ENCODE data around the gene MRPL23.

The MRPL23 gene

DNA sequence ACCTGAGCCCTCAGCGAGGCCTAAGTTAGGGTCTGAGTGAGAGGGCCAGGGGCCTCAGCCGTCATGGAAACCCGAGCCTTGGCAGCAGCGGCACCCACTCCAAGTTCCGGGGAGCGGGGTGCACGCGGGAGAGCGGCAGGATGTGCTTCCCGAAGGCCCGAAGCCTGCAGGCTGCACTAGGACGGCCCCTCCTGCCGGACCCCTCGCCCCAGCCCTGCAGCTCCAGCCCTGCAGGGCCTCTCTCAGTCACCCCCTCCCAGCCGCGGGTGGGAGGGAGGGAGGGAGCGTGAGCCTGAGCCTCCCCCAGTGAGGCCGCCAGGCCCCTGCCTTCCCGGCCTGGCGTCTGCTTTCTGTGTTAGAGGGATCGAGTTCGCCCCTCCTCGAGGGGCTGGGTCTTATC is 22.6 kb downstream of the MRPL23 start:
- no peaks in the 10 kb centered on the region for H3K27me3 ChIP-seq (ENCODE audit: insufficient read depth, low read length, poor library complexity, severe bottlenecking)
- no peaks in the 10 kb centered on the region for H3F3A ChIP-seq (ENCODE audit: low read depth)
- no peaks in the 10 kb centered on the region for H4K20me1 ChIP-seq (ENCODE audit: insufficient read depth, low read length, poor library complexity, severe bottlenecking)
- H3K9me3 ChIP-seq (ENCODE audit: insufficient read depth, low read depth, low read length) = no peaks in the 10 kb centered on the region
- H3K79me2 ChIP-seq (ENCODE audit: insufficient read depth, low read length) = no peaks in the 10 kb centered on the region
- no peak overlapping the region for H3K4me3 ChIP-seq (ENCODE audit: low read length, poor library complexity, severe bottlenecking)
- no peak overlapping the region for H3K4me2 ChIP-seq (ENCODE audit: low read depth, low read length, poor library complexity, severe bottlenecking)
- H3K9me2 ChIP-seq (replicated peaks; ENCODE audit: low read depth, low read length) = no peaks in the 10 kb centered on the region
- no peak overlapping the region for H3K9ac ChIP-seq (ENCODE audit: low read depth, low read length, poor library complexity, severe bottlenecking)
- TF ChIP-seq, protein P1, sequence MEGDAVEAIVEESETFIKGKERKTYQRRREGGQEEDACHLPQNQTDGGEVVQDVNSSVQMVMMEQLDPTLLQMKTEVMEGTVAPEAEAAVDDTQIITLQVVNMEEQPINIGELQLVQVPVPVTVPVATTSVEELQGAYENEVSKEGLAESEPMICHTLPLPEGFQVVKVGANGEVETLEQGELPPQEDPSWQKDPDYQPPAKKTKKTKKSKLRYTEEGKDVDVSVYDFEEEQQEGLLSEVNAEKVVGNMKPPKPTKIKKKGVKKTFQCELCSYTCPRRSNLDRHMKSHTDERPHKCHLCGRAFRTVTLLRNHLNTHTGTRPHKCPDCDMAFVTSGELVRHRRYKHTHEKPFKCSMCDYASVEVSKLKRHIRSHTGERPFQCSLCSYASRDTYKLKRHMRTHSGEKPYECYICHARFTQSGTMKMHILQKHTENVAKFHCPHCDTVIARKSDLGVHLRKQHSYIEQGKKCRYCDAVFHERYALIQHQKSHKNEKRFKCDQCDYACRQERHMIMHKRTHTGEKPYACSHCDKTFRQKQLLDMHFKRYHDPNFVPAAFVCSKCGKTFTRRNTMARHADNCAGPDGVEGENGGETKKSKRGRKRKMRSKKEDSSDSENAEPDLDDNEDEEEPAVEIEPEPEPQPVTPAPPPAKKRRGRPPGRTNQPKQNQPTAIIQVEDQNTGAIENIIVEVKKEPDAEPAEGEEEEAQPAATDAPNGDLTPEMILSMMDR (conservative IDR thresholded peaks at IDR 0.05; ENCODE audit: low read length) = no peak
- TF ChIP-seq EZH2phosphoT487 (IDR thresholded peaks at IDR 0.05; ENCODE audit: borderline replicate concordance) = no peak
- no peaks in the 10 kb centered on the region for H3K36me3 ChIP-seq (ENCODE audit: insufficient read depth, low read length)
- no peaks in the 10 kb centered on the region for H3K4me1 ChIP-seq (ENCODE audit: insufficient read depth, low read length, poor library complexity, severe bottlenecking)
- no peak overlapping the region for H2AFZ ChIP-seq (ENCODE audit: low read length)

DNA sequence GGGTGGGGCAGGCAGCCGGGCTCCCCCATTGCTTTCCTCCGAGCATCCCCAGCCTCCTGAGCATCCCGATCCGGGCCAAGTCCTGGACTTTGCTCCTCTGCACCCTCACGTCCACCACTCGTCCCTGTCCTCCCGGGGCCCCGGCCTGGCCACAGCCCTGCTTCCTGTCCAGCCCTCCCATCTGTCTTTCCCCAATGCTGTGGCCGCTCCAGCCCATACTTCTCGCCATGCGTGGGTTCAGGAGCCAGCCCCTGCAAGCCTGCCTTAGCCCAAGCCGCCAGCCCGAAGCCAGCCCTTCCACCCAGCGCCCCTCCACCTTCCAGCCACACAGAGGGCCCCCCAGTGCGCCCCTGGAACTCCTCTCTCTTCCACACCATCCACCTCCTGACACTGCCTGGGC is 23.8 kb downstream of the MRPL23 start:
- Histone ChIP-seq H3K4me2 (ENCODE audit: low read depth, low read length, poor library complexity, severe bottlenecking) (no peak overlapping the region), H3K4me1 (ENCODE audit: insufficient read depth, low read length, poor library complexity, severe bottlenecking) (no peaks in the 10 kb centered on the region), H2AFZ (ENCODE audit: low read length) (no peak overlapping the region), H3K9me3 (ENCODE audit: insufficient read depth, low read depth, low read length) (no peaks in the 10 kb centered on the region), H3K9ac (ENCODE audit: low read depth, low read length, poor library complexity, severe bottlenecking) (no peak overlapping the region), H3K27me3 (ENCODE audit: insufficient read depth, low read length, poor library complexity, severe bottlenecking) (no peaks in the 10 kb centered on the region), H3K4me3 (ENCODE audit: low read length, poor library complexity, severe bottlenecking) (no peak overlapping the region), H3K36me3 (ENCODE audit: insufficient read depth, low read length) (no peaks in the 10 kb centered on the region), H3F3A (ENCODE audit: low read depth) (no peaks in the 10 kb centered on the region), H3K79me2 (ENCODE audit: insufficient read depth, low read length) (no peaks in the 10 kb centered on the region), H3K9me2 (replicated peaks; ENCODE audit: low read depth, low read length) (no peaks in the 10 kb centered on the region), H4K20me1 (ENCODE audit: insufficient read depth, low read length, poor library complexity, severe bottlenecking) (no peaks in the 10 kb centered on the region)
- no peak for TF ChIP-seq EZH2phosphoT487 (IDR thresholded peaks at IDR 0.05; ENCODE audit: borderline replicate concordance)
- TF ChIP-seq, protein P1 (conservative IDR thresholded peaks at IDR 0.05; ENCODE audit: low read length) = no peak

DNA sequence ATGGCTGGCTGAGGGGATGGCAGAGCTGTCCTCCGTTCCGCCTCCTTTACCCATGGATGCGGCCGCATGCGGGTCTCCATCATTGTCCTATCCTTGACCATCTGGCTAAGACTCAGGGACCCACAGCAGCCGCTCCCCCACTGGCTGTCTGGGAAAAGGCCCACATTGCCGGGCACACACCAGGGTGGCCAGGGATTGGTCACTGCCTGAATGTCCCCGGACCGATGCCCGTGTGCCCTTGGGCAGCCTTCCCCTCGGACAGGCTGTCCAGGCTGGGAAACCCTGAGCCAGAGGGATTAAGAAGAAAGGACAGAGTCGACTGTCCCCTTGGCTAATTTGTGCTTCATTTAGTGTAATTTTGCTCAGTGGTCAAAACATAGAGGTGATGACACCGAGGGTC is 28.1 kb downstream of the MRPL23 start:
- H3K4me2 ChIP-seq (ENCODE audit: low read depth, low read length, poor library complexity, severe bottlenecking) = no peak overlapping the region
- no peaks in the 10 kb centered on the region for H3F3A ChIP-seq (ENCODE audit: low read depth)
- TF ChIP-seq, protein P1 (conservative IDR thresholded peaks at IDR 0.05; ENCODE audit: low read length) = no peak
- no peak for TF ChIP-seq EZH2phosphoT487 (IDR thresholded peaks at IDR 0.05; ENCODE audit: borderline replicate concordance)
- no peaks in the 10 kb centered on the region for H4K20me1 ChIP-seq (ENCODE audit: insufficient read depth, low read length, poor library complexity, severe bottlenecking)
- no peaks in the 10 kb centered on the region for H3K4me1 ChIP-seq (ENCODE audit: insufficient read depth, low read length, poor library complexity, severe bottlenecking)
- H3K79me2 ChIP-seq (ENCODE audit: insufficient read depth, low read length) = no peaks in the 10 kb centered on the region
- H3K9ac ChIP-seq (ENCODE audit: low read depth, low read length, poor library complexity, severe bottlenecking) = no peak overlapping the region
- no peaks in the 10 kb centered on the region for H3K27me3 ChIP-seq (ENCODE audit: insufficient read depth, low read length, poor library complexity, severe bottlenecking)
- H2AFZ ChIP-seq (ENCODE audit: low read length) = no peak overlapping the region
- no peaks in the 10 kb centered on the region for H3K36me3 ChIP-seq (ENCODE audit: insufficient read depth, low read length)
- H3K4me3 ChIP-seq (ENCODE audit: low read length, poor library complexity, severe bottlenecking) = no peak overlapping the region
- no peaks in the 10 kb centered on the region for H3K9me3 ChIP-seq (ENCODE audit: insufficient read depth, low read depth, low read length)
- H3K9me2 ChIP-seq (replicated peaks; ENCODE audit: low read depth, low read length) = no peaks in the 10 kb centered on the region

Measured in Loucy (cell line).